Hepatic stellate cell (primary cell): ENCODE results near the gene KCNQ1OT1.

Experiments used
- DNase-seq: peaks from one replicate; pipeline ENCODE4 v3.0.0; 2011; ENCODE audit warnings: low spot score

KCNQ1OT1 gene

DNA sequence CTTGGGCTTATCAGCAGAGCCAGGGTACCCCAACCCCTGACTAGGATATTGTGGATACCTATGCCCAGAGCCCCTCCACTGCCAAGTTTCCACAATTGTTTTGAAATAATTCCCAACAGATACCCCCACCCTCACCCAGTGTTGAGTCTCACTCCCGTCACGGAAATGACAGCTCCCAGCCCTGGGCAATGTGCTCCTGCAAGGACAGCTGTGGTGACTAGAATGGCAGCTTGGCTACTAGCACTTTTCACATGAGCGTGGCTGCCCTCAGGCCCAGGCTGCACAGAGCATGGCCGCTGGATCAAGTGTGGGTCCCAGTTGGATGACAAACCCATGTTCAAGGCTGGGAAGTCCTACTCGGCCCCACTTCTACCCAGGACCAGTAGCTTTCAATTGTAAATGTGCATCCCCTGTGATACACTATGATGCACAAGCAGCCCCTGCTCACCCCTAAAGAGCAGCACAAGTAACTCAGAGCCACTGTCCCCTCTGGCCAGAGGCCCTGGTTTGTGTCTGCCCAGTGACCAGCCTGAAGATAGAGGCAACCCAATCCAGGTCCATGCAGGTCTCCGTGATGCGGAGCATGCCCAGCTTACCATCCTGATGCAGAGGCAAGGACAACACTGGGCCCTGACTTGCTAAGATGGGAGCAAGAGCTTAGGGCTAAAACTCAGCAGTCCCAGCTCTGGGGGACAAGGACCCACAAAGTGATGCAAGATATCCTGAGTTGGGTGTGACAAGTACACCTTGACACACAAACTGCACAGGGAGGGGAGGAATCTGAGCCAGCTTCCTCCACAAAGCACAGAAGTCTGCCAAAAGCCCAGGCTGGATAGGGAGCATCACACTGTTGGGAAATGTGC, 13.2 kb downstream of the KCNQ1OT1 start:
- no peak for DNase-seq

- DNase-seq, result no peak
Observed at GRCh38 chr11:2685566-2686359, 14.0 kb downstream of the KCNQ1OT1 start.

GRCh38 chr11:2685051-2685450, 14.7 kb downstream of the KCNQ1OT1 start:
- no peak for DNase-seq

DNA sequence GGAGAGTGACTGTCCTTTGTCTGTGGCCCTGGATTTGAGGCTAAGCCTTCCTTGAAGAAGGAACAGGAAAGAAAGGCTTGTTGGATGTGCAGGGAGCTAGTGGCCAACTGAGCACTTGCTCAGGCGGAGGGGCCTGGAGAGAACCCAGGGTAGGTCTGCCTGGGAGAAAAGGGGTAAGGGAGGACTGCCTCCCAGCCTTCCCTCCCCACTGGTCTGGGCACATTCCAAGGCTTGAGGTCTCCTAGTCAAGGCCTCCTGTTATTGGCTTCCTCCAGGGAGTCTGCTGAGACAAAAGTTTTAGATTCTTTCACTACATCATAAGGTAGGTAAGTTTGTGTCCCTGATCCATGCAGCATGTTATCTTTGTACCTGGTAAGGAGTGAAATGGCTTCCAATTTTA, 15.2 kb downstream of the KCNQ1OT1 start:
- no peak for DNase-seq

DNA sequence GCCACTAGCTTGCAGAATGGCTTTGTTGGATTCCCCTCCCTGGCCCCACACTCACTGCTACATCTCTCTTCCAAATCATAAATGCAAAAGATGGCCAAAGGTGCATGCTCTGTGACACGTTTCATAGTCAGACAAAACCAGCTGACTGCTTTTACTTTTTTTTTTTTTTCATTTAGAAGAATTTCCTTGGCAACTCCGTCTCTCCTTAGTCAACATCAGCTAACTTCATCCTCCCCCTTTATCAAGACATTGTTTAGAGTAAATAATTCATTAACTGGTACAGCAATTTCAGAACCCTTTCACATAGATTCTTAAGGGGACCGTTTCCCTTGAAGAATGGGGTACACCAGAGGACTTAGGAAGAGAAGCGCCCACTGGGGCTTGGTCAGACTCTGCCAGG, 16.0 kb downstream of the KCNQ1OT1 start:
- no peak for DNase-seq

- DNase-seq, result no peak
Observed at GRCh38 chr11:2681408-2682145, 18.2 kb downstream of the KCNQ1OT1 start.

DNA sequence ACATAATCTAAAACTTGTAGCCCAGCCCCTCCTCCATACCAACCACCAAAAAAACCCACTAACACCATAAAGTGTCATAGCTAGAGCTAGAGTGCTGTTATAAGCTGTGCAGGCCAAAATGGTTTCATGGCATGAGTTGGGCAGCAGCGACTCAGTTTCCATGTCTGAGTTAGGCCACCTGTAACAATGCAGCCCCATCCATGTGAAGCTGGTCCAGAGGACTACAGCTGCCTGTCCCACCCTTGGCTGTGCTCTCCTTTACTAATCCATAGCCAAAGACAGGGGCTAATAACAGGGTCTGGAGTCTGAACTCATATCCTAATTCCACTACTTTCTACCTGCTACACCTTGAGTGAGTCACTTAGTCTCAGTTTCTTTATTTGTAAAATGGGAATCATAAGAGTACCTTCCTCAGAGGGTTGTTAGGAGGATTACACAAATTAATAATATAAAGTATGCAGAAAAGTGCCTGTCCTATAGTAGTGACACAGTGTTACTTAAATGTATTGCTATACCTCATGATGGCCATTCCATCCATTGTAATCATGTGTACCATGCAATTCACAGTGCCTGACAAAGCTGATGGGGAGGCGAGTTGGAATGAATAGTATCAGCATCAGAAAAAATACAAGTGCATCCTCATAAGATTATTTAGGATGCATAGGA, 20.6 kb downstream of the KCNQ1OT1 start:
- DNase-seq, result no peak

GRCh38 chr11:2678396-2678795, 21.4 kb downstream of the KCNQ1OT1 start:
- no peak for DNase-seq

- no peak for DNase-seq
Observed at GRCh38 chr11:2677127-2677526, 22.7 kb downstream of the KCNQ1OT1 start.

DNA sequence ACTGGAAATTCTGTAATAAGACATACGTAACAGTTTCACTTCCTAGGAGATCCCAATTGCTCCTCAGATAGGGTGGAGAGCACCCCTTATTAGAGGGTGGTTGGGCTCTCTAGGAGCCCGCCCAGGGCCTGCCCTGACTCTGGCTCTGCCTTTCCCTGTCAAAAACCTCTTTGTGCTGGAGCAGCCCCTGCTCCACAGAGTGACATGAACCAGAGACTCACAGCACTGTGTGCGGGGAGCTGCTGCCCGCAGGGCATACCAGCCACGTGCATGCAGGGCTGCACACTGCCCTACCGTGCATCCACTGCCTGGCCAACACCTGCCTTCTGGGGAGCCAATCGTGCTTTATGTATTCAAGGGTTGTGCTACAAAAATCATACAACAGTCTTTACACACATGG, 24.3 kb downstream of the KCNQ1OT1 start:
- DNase-seq, result no peak

GRCh38 chr11:2674658-2675131, 25.1 kb downstream of the KCNQ1OT1 start:
- DNase-seq, result no peak

GRCh38 chr11:2673871-2674471, 25.8 kb downstream of the KCNQ1OT1 start:
- DNase-seq, result no peak

DNA sequence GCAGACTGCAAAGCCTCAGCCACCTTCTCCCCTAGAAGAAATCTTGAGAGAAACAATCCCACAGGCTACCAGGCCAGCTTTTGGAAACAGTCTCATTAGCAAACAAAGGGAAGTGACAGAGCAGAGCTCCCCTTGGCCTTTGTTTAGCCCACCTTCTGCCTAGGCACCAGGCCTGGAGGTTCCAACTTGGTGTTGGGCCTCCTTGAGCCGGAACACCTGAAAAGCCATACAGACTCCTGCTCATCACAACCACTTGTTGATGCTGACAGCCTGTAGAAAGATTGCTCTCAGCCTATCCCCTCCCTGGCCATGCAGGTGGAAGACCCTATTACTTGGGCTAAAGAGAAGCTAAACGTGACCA, 26.6 kb downstream of the KCNQ1OT1 start:
- DNase-seq, result no peak

DNA sequence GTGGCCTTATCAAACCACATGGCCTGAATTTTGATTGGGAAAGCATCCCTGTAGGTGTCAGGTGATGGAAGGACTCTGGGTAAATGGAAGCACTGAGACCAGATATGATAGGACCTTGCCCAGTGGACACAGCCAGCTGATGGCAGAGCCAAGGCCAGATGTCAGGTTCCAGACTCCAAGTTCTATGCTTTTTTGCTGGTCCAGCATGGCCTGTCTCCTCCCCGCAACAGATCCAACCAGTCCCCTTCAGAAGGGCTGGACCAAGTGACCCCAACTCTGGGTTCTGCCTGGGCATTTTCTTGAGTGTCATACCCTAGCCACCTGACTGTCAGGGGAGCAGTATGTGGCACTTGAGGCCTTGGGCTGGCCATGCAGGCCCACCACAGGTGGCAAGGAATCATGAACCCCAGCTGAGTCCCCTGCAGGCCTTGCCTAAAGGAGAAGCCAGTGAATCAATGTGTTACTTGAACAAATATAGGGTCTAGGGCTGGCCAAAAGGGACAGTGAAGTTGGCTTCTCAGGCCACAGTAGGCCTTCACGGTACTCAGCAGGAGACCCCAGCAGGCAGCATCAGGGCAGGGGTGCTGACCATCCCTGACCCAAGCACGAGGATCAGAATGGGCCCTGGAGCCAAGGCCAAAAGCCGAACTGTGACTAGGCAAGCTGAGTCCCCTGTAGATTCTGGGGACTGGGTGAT, 27.1 kb downstream of the KCNQ1OT1 start:
- no peak for DNase-seq

GRCh38 chr11:2671748-2672147, 28.0 kb downstream of the KCNQ1OT1 start:
- DNase-seq, result no peak

DNA sequence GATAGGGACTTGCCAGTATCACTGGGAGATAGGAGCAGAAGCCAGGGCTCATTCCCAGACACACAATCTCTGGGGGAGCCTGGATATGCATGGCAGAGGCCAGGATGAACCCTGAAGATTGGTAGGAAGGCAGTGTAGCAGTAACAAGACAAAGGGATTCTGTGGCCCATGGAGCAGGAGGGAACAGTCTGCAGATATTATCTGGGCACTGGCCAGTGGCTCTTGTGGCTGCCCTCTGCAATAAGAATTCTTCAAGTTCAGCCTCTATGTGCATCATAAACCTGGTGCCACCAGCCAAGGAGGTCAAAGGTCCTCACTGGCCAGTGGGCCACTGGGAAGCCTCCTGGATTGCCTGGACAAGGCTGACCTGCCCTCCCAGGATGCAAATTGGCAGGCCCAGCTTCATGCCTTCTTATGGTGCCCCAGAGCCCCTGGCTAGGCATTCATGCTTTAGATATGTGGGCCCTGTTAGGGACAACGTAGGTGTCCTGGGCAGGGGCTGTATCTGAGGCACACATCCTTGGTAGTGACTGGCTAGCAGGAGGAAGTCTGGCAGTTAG, 29.2 kb downstream of the KCNQ1OT1 start:
- DNase-seq, result no peak

DNA sequence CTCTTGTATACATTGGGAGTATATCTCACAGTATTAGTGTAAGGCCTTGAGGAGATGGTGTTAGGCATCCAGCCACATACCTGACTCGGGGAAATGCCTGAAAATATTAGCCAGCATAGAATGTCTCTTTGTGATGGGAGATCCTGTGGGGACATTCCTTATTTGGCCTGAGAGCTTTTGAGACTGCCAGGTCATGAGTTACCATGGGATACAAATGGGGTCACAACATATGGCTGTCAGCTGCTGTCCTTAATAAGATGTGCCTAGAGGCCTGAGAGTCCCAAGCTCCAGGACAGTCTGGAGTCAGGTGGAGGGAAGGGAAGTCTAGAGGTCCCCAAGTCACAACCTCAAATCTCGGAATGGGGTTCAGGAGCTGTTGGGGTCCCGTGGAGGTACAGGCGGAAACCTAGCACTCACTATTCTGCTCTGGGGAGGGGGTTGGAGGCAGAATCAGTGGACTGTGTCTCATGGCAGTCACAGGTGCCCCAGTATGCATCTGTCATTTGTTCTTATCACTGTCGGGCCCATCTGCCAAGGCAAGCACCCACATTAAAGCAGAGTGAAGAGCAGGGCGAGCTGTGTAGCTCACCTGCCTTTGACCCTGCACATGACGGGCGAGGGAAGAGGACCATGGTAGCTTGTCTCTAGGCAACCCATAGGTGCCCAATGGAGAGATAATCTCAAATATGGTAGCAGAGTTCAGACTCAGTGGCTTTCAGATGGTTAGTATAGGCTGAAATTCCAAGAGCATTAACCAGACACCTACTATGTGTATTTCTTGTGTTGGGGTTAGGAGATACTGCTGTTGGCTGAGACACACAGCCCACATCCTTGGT, 29.9 kb downstream of the KCNQ1OT1 start:
- DNase-seq, result no peak

- DNase-seq, result no peak
Observed at GRCh38 chr11:2668876-2669275, 30.9 kb downstream of the KCNQ1OT1 start.

GRCh38 chr11:2667940-2668339, 31.9 kb downstream of the KCNQ1OT1 start:
- no peak for DNase-seq
